NCI-H748 (cell line): ENCODE data around the gene CDC42EP4.
"Not testable (repeated sequence)": the region's sequence is repeated elsewhere in the genome, so short reads cannot be mapped to it uniquely, and the experiment has no call there.

Experiments
- DNase-seq: peaks from one replicate; lab custom pipeline; 2025; ENCODE audit not compliant: unreplicated experiment; lab: John Stamatoyannopoulos, UW

Gene CDC42EP4

DNA sequence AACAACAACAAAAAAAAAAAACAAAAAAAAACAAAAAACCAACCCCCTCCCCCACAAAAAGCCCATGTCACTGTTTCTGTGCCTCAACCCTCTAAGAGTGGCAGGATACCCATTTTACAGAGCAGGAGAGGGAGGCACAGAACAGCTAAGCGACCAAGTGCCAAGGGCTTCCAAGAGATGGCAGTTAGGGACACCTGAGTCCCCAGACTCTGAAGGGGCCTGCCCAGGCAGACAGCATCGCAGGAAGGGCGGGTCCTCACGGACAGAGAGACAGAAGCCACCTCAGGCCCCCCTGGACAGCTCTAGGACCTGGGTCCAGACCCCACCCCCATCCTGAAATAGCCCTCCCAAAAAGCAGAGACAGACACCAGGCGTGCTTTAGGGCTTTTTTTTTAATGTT, 28.6 kb downstream of the CDC42EP4 start:
- no peak for DNase-seq

DNA sequence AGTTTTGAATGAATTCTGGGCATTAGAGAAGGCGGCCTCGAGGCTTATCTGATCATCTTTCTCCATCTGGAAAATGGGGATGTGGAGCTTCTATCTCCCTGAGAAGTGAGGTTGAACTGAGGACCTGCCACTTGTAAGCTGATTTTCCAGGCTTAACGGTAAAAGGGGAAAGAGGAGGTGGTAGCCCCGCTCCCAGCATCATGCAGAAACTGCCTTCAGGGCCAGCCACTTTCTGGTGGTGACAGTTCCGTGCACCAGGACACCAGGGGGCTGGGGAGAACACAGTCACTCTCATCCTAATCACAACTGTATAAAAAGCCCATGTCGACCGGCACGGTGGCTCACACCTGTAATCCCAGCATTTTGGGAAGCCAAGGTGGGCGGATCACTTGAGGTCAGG, 29.2 kb downstream of the CDC42EP4 start:
- no peak for DNase-seq

DNA sequence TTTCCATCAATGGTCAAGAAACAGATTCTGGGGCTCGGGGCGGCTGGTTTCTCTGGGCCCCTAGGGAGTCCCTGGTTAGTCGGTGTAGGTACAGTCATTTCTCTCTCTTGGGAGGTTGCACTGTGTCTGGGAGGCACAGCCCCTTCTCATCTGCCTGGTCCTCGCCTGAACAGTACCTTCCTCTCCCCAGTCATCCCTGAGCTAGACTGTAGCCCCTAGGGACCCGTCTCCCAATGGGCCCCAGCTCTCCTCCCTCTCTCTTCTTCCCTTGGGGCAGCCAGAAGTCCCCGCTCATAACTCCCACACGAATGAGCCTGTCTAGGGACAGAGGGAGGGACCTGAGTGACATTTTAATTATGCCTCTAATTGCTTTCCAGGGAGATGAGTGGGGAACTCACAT, 29.9 kb downstream of the CDC42EP4 start:
- DNase-seq, result no peak

DNA sequence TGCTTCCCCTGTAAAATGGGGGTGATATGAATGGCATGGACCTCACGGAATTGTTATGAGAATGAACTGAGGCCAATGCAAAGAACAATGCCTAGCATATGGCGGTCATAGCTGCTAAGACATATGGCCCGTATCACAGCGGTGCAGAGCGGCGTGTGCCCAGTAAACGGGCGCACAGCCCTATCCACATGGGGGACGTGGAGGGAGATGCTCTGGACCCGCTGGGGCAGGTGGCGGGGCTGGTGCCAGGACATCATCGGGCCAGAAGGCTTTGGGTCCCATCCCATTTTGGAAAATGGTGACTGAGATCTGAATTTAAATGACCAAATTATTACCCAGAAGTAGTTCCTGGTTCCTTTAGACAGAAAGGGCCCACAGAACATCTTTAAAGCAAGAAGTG, 31.6 kb downstream of the CDC42EP4 start:
- no peak for DNase-seq

DNA sequence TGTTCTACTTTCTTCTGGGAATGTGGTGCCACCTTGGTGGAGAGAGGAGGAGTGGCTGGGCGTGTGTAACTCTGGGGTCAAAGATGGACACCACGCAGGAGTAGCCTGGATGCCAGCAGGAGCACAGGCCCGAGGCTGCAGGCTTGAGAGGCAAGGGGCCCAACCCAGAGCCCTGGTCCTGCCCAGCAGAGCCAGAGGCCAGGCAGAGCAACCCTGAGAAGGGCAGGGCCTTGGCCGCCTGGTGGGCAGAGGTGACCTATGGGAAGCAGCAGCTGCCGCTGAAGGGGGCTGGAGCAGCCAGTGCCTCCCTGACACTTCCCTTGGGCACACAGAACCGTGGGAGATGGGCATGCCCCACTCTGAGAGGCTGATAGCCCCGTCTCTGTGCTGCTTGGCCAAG, 32.1 kb downstream of the CDC42EP4 start:
- DNase-seq, result no peak

DNA sequence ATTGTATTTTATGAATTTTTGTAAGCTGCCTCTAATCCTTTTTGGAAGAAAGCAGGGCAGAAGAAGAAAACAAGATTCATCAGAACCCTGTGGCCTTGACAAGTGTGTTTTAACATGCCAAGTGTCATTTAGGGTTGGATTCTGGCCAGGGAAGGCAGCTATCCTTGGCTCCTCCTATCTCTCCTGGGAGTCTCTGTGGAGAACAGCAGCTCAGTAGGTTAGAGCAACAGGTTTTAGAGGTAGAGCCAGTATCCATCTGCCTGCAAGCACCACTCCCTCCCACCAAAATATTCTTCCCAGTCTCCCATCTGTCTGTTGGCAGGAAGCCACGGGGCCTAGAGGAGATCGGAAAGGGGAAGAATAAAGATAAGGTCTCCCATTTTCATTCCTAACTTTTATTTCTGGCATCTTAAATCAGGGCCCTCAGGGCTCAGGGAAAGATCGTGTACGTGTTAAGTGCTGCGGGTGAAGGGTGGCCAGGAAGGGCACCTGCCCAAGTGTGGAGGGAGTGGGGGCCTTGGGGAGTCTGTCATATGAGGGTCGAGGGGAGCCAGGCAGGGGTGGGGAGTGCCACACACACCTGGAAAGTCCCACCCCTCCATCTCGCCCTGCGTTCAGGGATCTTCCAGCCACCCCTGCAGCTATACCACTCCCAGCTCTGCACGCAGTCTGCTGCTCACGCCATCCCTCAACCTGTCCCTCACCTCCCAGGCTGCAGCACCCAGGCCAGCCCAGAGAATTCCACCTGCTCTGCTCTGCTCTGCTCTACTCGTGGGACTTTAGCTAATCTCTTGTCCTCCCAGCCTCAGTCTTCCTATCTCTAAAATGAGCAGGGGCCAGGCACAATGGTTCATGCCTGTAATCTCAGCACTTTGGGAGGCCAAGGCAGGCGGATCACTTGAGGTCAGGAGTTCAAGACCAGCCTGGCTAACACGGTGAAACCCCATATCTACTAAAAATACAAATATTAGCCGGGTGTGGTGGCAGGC, 33.0 kb downstream of the CDC42EP4 start:
- no peak for DNase-seq

DNA sequence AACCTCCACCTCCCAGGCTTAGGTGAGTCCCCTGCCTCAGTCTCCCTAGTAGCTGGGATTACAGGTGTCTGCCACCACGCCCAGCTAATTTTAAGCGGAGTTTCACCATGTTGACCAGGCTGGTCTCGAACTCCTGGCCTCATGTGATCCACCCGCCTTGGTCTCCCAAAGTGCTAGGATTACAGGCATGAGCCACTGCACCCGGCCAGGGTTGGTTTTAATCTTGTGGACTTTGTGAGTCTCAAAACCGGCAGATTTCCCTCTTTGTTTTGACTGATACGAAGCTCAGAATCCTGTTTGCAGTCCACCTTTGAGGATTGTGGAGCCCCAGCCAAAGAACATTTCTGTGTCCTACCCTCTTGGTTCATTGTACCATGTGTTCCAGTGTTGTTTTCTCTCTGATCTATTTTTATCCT, 33.7 kb downstream of the CDC42EP4 start:
- no peak for DNase-seq

DNA sequence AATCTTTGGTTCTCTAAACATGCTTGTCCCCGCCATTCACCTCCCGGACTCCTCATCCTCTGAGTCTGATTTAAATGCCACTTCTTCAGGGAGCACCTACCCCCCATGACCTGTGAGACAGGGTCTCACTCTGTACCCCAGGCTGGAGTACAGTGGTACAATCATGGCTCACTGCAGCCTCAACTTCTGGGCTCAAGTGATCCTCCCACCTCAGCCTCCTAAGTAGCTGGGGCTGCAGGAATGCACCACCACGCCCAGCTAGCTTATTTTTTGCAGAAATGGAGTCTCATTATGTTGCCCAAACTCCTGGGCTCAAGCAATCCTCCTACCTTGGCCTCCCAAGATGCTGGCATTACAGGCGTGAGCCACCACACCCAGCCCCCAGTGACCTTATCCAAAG, 37.3 kb downstream of the CDC42EP4 start:
- no peak for DNase-seq

DNA sequence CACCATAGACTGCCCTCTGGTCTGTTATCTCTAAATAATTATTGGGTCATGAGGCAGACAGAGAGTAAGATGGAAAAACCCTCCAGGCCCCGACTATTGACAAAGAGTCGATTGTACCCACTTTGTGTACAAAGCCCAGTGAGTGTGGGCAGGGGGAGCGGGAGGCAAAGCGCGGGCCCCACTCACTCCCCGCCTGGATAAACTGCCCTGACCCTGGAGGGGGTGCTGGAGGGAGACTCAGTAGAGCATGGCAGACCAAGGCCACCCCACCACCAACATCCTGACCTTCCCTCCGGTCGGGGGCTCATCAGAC, 38.9 kb downstream of the CDC42EP4 start:
- no peak for DNase-seq

DNA sequence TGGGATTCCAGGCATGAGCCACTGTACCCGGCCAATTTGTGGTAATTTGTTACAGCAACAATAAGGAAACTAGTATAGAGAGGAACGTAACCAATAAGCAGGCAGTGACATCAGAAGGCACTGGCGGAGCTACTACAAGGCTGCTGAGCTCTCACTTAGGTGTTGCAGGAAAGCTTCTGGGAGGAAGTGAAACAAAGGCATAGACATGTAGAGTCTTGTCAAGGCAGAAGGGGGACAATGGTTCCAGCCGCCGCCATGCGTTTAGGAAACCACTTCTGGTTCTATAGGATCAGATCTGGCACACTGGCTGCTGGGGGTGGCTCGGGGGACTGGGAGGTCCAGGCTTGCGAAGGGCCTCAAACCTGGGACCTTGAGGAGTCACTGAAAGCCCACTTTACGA, 40.7 kb downstream of the CDC42EP4 start:
- DNase-seq, result peak; percentile 14

DNA sequence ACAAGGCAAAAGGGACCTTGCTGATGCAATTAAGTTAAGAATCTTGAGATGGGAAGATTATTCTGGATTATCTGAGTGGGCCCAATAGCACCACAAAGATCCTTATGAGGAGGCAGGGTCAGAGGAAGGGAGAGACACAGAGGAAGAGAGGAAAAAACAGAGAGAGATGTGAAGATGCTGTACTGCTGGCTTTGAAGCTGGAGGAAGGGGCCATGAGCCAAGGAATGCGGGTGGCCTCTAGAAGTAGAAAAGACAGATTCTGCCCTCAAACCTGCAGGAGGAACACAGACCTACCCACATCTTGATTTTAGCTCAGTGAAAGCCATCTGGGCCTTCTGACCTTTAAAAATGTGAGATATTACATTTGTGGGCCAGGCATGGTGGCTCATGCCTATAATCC, 42.0 kb downstream of the CDC42EP4 start:
- DNase-seq, result no peak

DNA sequence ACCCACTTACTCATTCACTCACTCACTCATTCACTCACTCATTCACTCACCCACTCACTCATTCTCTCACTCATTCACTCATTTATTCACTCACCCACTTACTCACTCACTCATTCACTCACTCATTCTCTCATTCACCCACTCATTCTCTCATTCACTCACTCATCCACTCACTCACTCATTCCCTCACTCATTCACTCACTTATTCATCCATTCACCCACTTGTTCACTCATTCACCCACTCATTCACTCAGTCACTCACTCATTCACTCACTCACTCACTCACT, 42.5 kb downstream of the CDC42EP4 start:
- no peak for DNase-seq

DNA sequence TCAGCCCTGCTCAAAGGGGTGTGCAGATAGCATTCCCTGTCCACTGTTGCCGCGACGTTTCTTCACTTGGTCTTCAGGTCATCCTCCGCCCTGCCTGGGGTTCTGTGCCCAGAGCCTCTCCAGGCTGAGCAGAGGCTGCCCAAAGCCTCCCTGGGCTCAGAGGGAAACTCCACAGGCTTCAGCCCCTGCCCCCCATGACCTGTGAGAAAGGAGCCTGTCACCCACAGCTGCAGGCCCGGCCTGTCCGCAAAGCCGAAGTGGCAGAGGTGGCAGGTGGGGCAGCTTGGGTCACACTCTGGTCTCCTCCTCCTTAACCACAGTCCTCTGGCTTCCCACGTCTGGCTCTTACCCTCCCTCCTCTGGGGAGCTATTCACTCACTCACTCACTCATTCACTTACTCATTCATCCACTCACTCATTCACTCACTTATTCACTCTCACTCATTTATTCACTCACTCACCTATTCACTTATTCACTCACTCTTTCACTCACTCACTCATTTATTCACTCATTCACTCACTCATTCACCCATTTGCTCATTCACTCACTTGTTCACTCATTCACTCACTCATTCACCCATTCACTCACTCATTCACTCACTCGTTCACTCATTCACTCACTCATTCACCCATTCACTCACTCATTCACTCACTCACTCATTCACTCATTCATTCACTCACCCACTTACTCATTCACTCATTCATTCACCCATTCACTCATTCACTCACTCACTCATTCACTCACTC, 43.0 kb downstream of the CDC42EP4 start:
- no peak for DNase-seq

DNA sequence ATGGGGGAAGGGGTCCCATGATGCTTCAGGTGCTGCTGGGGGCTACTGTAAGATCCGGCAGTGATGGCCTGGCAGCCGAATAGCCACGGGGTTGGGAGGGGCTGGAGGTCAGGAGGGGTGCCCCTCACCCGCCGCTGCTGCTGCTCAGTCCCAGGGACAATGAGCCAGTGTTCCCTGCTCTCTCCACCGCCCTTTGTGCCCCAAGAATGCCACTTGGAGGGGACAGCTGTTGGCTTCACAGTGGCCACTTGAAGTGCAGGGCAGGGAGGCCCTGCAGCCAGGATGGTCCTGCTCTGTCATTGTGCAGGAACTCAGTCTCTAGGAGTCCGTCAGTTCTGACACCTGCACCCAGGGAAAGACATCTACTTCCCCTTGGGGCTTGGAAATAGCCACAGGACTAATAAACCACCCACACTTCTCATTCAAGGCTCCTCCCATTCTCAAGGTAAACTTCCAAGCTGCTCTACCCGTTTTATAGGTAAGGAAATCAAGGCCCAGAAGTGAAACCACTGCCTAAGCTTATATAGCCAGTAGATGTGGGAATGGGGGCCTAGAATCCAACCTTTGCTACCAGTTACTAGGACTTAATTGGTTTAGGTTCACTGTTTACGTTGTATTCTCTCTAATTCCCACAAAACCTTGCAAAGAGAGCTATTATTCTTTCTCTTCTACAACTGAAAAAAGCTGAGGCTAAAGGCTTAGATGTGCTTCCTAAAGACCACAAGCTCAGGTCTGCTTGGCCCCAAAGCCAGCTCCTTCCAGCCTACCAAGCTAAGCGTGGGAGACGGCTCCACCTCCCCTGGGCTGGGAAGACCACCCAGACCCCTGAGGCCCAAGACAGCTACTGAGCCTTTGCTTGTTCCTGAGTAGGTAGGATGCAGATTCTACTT, 43.9 kb downstream of the CDC42EP4 start:
- DNase-seq, result no peak

DNA sequence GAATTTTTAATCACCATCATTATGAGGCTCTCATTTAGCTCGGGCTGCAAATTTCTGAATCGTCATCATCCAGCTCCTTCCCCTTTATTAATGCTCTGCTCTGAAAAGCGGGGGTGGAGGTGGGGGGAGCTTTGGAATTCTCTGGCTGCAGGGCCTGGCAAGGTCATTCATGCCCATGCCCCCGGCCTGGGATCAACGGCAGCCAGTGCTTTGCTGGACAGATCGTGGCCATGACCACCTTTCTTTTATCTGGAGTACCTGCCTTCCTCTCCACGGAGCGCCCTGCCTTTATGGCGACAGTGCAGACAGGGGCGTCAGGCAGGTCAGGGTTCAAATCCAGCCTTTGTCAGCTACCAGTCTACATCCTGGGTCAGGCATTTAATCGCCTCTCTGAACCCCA, 45.0 kb downstream of the CDC42EP4 start:
- no peak for DNase-seq

DNA sequence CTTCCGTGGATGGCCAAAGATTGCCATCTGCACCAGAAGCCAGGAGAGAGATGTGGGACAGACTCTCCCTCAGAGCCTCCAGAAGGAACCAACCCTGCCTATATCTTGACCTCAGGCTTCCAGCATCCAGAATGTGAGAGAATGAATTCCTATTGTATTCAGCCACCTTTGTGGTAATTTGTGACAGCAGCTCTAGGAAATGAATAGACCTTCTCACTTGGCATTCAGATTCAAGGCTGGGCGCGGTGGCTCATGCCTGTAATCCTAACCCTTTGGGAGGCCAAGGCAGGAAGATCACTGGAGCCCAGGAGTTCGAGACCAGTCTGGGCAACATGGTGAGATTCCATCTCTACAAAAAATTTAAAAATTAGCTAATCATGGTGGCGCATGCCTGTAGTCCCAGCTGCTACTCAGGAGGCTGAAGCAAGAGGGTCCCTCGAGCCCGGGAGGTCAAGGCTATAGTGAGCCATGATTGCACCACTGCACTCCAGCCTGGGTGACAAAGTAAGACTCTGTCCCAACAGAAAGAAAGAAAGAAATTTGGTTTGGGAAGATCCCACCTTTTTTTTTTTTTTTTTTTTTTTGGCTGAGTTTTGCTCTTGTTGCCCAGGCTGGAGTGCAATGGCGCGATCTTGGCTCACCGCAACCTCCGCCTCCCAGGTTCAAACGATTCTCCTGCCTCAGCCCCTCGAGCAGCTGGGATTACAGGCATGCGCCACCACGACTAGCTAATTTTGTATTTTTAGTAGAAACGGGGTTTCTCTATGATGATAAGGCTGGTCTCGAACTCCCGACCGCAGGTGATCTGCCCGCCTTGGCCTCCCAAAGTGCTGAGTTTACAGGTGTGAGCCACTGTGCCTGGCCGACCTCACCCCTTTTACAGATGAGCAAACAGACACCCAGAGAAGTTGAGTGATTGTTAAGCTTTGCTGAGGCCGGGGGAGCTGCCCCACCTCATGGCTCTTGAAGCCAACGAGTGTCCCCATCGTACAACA, 45.9 kb downstream of the CDC42EP4 start:
- no peak for DNase-seq

DNA sequence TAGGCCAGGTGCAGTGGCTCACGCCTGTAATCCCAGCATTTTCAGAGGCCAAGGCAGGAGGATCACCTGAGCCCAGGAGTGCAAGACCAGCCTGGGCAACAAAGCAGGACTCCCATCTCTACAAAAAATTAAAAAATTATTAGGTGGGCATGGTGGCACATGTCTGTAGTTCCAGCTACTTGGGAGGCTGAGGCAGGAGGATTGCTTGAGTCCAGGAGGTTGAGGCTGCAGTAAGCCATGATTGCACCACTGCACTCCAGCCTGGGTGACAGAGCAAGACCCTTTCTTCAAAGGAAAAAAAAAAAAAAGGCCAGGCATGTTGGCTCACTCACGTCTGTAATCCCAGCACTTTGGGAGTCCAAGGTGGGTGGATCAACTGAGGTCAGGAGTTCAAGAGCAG, 47.4 kb downstream of the CDC42EP4 start:
- DNase-seq, result not testable (repeated sequence)

DNA sequence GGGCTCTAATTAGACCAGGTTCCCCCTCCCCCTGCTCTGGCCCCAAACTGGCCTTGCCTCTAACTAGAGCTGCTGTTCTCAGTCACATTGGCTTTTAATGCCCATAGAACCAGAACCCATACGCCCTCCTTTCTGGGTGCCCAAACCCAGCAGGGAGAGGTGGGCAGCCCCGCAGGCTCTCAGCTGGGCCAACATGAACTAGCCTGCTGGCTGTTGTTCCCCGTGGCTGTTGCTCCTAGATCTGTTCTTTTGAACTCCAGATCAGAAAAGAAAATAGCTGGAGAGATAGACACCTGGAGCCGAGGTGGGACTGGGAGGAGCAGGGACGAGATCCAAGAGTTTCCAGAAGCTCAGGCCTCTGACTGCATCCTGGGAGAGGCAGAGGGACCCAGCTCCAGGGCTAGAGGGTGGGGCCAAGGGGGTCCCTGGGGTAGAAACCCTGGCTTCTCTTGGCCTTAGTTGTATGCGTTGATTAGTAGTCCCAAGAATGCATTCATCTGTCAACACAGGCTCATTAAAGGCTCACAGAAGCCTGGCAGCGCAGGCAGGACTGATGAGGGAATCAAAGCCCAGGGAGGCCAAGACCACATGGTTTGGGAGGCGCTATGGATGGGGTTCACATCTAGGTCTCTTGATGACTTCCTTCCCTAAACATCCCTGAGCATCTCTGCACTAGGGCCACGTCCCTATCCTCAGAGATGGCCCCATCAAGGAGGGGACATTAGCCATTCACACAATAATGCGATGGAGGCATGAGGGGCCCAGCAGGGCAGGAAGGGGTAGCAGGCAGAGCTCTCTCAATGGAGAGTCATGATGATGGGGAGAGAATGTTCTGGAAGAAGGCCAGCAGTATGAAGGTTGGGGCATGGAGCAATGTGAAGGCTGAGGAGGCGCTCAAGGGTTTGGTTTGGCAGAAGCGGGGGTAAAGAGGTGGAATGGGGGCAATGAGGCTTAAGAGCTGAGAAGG, 48.8 kb downstream of the CDC42EP4 start:
- no peak for DNase-seq

DNA sequence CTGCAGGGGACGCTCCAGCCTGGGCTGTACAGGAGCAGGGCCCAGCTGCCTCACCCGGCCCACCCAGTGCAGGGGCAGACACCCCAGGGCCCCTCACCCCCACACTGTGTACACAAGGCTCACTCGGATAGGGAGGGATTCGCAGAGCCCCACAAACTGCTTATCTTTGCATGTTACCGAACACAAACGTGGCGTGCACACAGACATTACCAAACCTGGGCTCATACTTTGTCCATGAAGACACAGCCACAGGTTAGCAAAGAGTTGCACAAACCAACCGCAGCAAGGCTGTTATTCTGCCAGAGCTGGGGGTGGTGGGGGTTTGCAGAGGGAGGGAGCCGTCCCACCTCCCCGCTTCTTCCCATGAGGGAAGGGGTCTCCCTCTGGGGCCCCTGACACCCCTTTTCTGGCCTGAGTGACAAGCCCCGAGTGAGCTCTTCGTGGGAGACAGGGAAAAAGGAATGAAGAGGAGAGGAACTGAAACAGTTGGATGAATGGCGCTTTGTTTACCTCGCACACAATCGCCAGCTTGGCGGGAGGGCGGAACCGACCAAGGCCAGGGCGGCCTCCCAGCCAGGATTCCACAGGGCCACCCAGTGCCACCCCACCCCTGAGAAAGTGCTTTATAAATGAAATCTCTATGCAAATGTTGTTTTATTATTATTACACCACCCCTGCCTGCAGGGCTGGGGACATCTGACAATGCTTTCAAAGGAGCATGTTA, 49.7 kb downstream of the CDC42EP4 start:
- peak; percentile 20 for DNase-seq
